Stimulated activated CD8-positive, alpha-beta memory T cell treated with anti-CD3 and anti-CD28 coated beads, Interleukin-4, amount 100 ng/mL, for 4 hours (primary cell): Measurements from ENCODE around the gene PRDM16.
"Not testable (repeated sequence)": the region's sequence is repeated elsewhere in the genome, so short reads cannot be mapped to it uniquely, and the experiment has no call there.

Experiments used
- DNase-seq, 2 donors: peaks; one replicate each; pipeline ENCODE4 v3.0.0-alpha.2; 2020; ENCODE audit warnings: low read depth in 2 of 2, low spot score in 1 of 2

The PRDM16 gene

GRCh38 chr1:3081171-3081683 is 12.2 kb downstream of the PRDM16 start:
- no peak for DNase-seq

GRCh38 chr1:3082051-3082450 is 13.0 kb downstream of the PRDM16 start:
- no peak for DNase-seq

- DNase-seq, result no peak
These were observed 13.8 kb downstream of the PRDM16 start for GRCh38 chr1:3082571-3083516.

GRCh38 chr1:3084154-3084553 is 15.2 kb downstream of the PRDM16 start:
- DNase-seq, result no peak

- no peak for DNase-seq
These were observed 15.7 kb downstream of the PRDM16 start for GRCh38 chr1:3084726-3085125.

GRCh38 chr1:3085721-3086120 is 16.7 kb downstream of the PRDM16 start:
- DNase-seq, result no peak

- no peak for DNase-seq
These were observed 17.4 kb downstream of the PRDM16 start for GRCh38 chr1:3086272-3086974.

- no peak for DNase-seq
These were observed 18.0 kb downstream of the PRDM16 start for GRCh38 chr1:3087049-3087448.

- not testable (repeated sequence) for DNase-seq
These were observed 19.1 kb downstream of the PRDM16 start for GRCh38 chr1:3087946-3088668.

GRCh38 chr1:3089490-3089889 is 20.5 kb downstream of the PRDM16 start:
- no peak for DNase-seq

- DNase-seq, result no peak
These were observed 22.3 kb downstream of the PRDM16 start for GRCh38 chr1:3091334-3091733.

- no peak for DNase-seq
These were observed 23.5 kb downstream of the PRDM16 start for GRCh38 chr1:3092530-3092929.

- DNase-seq, result no peak
These were observed 25.1 kb downstream of the PRDM16 start for GRCh38 chr1:3093898-3094626.

GRCh38 chr1:3094863-3095780 is 26.1 kb downstream of the PRDM16 start:
- no peak for DNase-seq

- DNase-seq, result no peak
These were observed 27.3 kb downstream of the PRDM16 start for GRCh38 chr1:3096345-3096744.

GRCh38 chr1:3097231-3097630 is 28.2 kb downstream of the PRDM16 start:
- DNase-seq, result no peak

- no peak for DNase-seq
These were observed 28.9 kb downstream of the PRDM16 start for GRCh38 chr1:3097861-3098260.

GRCh38 chr1:3099861-3100260 is 30.9 kb downstream of the PRDM16 start:
- no peak for DNase-seq

- DNase-seq, result no peak
These were observed 32.3 kb downstream of the PRDM16 start for GRCh38 chr1:3101124-3101939.
